ENCODE measurements around the gene OPCML. TPM values are rescaled to one million over a fixed set of nuclear protein-coding genes. Genes with fewer than 3 reads are reported as not detected.

Gene OPCML
- total and polyA plus RNA-seq, 2 donors (not counting 1 experiment from before 2014, with no cell fraction given), result 0.99 to 2.8 TPM

GRCh38 chr11:132555617-132556016 is 976.7 kb downstream of the OPCML start:
- no peaks in the 10 kb centered on the region for H3K36me3 ChIP-seq (ENCODE audit: control insufficient read depth, insufficient read depth, low read length)
- DNase-seq (ENCODE audit: low read depth in 2 of 2), result no peak
- H3K79me2 ChIP-seq (ENCODE audit: control insufficient read depth, insufficient read depth, low read length), result no peaks in the 10 kb centered on the region
- H2AFZ ChIP-seq (ENCODE audit: low read length), result no peak overlapping the region
- no peak overlapping the region for H3K4me3 ChIP-seq (replicated peaks in 1 of 4; ENCODE audit: control extremely low read depth in 1 of 4, insufficient read depth in 1 of 4, low read depth in 3 of 4, low read length in 4 of 4)
- H3K27me3 ChIP-seq (ENCODE audit: control insufficient read depth, insufficient read depth, low read length), result no peaks in the 10 kb centered on the region
- no peaks in the 10 kb centered on the region for H3K4me1 ChIP-seq (ENCODE audit: control insufficient read depth, extremely low read depth, insufficient read depth, low read length)
- TF ChIP-seq EZH2 (IDR thresholded peaks at IDR 0.05; ENCODE audit: low read length, missing control alignments) (no peak), CTCF (conservative IDR thresholded peaks at IDR 0.05 in 1 of 2, IDR thresholded peaks at IDR 0.05 in 1 of 2; ENCODE audit: low read depth in 1 of 2, low read length in 2 of 2) (no peak)
- no peak overlapping the region for H3K27ac ChIP-seq (ENCODE audit: insufficient read depth, low read length)
- no peaks in the 10 kb centered on the region for H3K9me3 ChIP-seq (ENCODE audit: control insufficient read depth, insufficient read depth, low read depth, low read length)
- H4K20me1 ChIP-seq (ENCODE audit: control insufficient read depth, extremely low read depth, insufficient read depth, low read length), result no peaks in the 10 kb centered on the region
- H3K4me2 ChIP-seq (ENCODE audit: extremely low read depth, insufficient read depth, low read length), result no peak overlapping the region
- H3K9ac ChIP-seq (ENCODE audit: insufficient read depth, low read length), result no peak overlapping the region

- Histone ChIP-seq H3K4me3 (replicated peaks in 1 of 4; ENCODE audit: control extremely low read depth in 1 of 4, insufficient read depth in 1 of 4, low read depth in 3 of 4, low read length in 4 of 4) (no peak overlapping the region), H3K27ac (ENCODE audit: insufficient read depth, low read length) (no peak overlapping the region), H3K27me3 (ENCODE audit: control insufficient read depth, insufficient read depth, low read length) (no peaks in the 10 kb centered on the region), H3K9me3 (ENCODE audit: control insufficient read depth, insufficient read depth, low read depth, low read length) (no peaks in the 10 kb centered on the region), H3K4me1 (ENCODE audit: control insufficient read depth, extremely low read depth, insufficient read depth, low read length) (no peaks in the 10 kb centered on the region), H3K4me2 (ENCODE audit: extremely low read depth, insufficient read depth, low read length) (no peak overlapping the region), H3K9ac (ENCODE audit: insufficient read depth, low read length) (no peak overlapping the region), H3K36me3 (ENCODE audit: control insufficient read depth, insufficient read depth, low read length) (no peaks in the 10 kb centered on the region), H2AFZ (ENCODE audit: low read length) (no peak overlapping the region), H4K20me1 (ENCODE audit: control insufficient read depth, extremely low read depth, insufficient read depth, low read length) (no peaks in the 10 kb centered on the region), H3K79me2 (ENCODE audit: control insufficient read depth, insufficient read depth, low read length) (no peaks in the 10 kb centered on the region)
- DNase-seq (ENCODE audit: low read depth in 2 of 2), result no peak
- TF ChIP-seq EZH2 (IDR thresholded peaks at IDR 0.05; ENCODE audit: low read length, missing control alignments) (no peak), CTCF (conservative IDR thresholded peaks at IDR 0.05 in 1 of 2, IDR thresholded peaks at IDR 0.05 in 1 of 2; ENCODE audit: low read depth in 1 of 2, low read length in 2 of 2) (no peak)
These were observed 981.3 kb downstream of the OPCML start for GRCh38 chr11:132551016-132551415.

GRCh38 chr11:132549561-132549960 is 982.7 kb downstream of the OPCML start:
- Histone ChIP-seq H2AFZ (ENCODE audit: low read length) (no peak overlapping the region), H4K20me1 (ENCODE audit: control insufficient read depth, extremely low read depth, insufficient read depth, low read length) (no peaks in the 10 kb centered on the region), H3K9me3 (ENCODE audit: control insufficient read depth, insufficient read depth, low read depth, low read length) (no peaks in the 10 kb centered on the region), H3K4me1 (ENCODE audit: control insufficient read depth, extremely low read depth, insufficient read depth, low read length) (no peaks in the 10 kb centered on the region), H3K27ac (ENCODE audit: insufficient read depth, low read length) (no peak overlapping the region), H3K36me3 (ENCODE audit: control insufficient read depth, insufficient read depth, low read length) (no peaks in the 10 kb centered on the region), H3K4me2 (ENCODE audit: extremely low read depth, insufficient read depth, low read length) (no peak overlapping the region), H3K27me3 (ENCODE audit: control insufficient read depth, insufficient read depth, low read length) (no peaks in the 10 kb centered on the region), H3K79me2 (ENCODE audit: control insufficient read depth, insufficient read depth, low read length) (no peaks in the 10 kb centered on the region), H3K9ac (ENCODE audit: insufficient read depth, low read length) (no peak overlapping the region), H3K4me3 (replicated peaks in 1 of 4; ENCODE audit: control extremely low read depth in 1 of 4, insufficient read depth in 1 of 4, low read depth in 3 of 4, low read length in 4 of 4) (no peak overlapping the region)
- TF ChIP-seq CTCF (conservative IDR thresholded peaks at IDR 0.05 in 1 of 2, IDR thresholded peaks at IDR 0.05 in 1 of 2; ENCODE audit: low read depth in 1 of 2, low read length in 2 of 2) (no peak), EZH2 (IDR thresholded peaks at IDR 0.05; ENCODE audit: low read length, missing control alignments) (no peak)
- DNase-seq (ENCODE audit: low read depth in 2 of 2), result no peak
